GM18499 (cell line): ENCODE results near the gene EPM2AIP1.
"Not testable (repeated sequence)": the region's sequence is repeated elsewhere in the genome, so short reads cannot be mapped to it uniquely, and the experiment has no call there.

ENCODE experiments used
- ATAC-seq: cut with Tn5 transposase; IDR thresholded peaks from one replicate; pipeline ENCODE4 v1.9.1; 2021; ENCODE audit warnings: moderate number of reproducible peaks; ENCODE audit not compliant: insufficient read depth, unreplicated experiment

The EPM2AIP1 gene

DNA sequence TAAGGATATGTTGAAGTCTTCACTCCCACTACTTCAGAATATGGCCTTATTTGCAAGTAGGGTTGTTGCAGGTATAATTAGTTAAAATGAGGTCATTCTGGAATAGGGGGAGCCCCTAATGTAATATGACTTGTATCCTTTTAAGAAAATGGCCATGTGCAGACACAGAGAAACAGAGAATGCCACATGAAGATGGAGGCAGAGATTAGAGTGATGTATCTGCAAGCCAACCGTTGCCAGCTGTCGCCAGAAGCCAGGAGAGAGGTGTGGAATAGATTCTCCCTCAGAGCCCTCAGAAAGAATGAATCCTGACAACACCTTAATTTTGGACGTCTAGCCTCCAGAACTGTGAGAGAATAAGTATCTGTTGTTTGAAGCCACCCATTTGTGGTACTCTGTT, 36.8 kb downstream of the EPM2AIP1 start:
- no peak for ATAC-seq

DNA sequence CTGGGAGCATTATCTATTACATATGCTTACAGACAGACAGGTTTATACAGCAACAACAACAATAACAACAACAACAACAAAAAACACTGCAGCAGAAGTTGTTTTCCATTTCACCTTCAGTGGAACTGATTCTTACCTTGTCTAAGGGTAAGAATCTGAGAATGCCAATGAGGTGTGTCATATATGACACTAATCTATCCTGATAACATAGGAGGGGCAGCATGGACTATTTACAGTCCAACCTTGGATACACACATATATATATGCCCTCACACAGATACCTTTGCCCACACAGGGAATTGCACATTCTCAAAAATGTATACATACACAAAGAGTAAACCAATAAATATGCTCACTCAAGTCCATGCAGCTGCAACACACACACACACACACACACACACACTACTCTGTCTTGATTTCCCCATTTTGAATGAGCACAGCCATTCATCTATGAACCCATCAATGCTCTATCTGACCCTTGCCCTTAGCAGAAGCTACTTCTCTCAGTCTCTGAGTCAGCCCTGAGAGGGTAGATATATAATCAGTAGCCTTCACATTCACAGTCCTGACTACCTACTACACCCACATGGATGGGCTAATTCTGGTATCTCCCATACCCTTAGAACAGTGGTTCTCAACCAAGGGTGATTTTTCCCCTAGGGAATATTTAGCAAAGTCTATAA, 38.3 kb downstream of the EPM2AIP1 start:
- no peak for ATAC-seq

DNA sequence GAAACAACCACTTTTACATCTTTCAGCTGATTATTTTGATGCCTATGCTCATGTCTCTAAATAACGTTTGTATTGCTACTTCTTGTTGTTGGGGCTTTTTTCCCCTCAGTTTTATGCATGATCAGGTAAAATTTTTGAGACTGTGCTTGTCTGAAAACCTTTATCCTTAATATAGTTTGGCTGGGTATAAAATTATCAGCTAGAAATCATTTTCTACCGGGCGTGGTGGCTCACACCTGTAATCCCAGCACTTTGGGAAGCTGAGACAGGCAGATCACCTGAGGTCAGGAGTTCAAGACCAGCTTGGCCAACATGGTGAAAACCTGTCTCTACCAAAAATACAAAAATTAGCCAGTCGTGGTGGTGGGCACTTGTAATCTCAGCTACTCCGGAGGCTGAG, 45.1 kb downstream of the EPM2AIP1 start:
- ATAC-seq: not testable (repeated sequence)

DNA sequence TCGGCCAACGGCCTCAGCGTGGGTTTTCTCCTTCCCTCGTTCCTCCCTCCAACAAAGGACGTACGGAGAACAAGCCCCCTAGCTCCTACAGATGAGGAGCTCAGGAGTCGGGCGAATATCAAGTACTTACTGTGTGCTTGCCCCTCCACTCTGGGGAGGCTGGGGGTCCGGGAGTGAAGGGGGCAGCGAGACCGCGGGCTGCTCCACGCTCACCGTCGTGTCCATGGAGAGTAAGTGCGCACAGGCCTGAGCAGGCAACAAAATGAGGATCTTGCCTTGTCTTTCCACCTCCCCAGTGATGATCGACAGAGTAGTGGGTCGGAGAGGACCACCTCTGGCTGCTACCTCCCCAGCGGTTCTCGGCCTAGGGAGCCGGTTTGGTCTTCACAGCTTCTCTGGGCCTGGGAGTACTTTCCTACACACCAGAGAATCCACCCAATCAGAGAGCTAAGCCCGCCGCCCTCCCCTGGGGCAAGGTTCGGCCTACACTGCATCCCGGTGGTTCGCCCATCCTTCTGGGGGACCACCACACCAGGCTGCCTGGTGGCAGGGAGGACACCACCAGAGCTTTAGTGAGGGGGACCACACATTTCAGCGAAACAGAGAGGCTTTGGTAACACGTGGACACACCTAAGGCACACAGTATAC, 47.5 kb downstream of the EPM2AIP1 start:
- ATAC-seq: no peak

DNA sequence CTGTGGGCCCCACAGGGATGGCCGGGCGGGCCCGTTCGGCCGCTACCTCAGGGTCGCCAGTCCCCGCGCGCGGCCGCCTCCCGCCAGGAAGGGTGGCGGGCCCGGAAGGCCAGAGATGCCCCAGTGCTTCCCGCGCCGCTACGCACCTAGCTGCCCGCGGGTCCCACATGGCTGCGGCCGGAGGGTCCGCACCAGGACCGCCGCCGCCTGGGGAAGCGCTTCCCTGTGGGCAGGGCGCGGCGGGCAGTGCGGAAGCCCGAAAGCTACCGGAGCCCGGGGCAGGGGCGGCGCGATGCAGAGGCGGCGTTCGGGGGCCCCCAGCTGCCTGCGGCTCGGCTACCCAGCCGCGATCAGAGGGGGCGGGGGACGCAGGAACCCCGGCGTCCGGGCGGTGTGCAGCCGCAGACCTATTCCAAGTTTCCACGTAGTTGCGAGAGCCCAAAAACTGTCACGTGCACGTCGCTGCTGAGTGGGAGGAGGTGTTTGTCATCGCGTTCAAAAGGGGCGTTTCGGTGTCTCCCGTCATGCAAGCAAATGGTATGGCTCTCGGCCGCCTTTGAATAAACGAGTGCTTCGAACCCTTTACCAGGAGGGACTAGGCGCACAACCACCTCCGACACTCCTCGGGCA, 48.2 kb downstream of the EPM2AIP1 start, which contains the start of gene TRANK1:
TSS of gene TRANK1 (minus strand) at position 414 of the 630 bp plus-strand sequence. CDS start at position 169, 245 bp downstream.
- no peak for ATAC-seq

DNA sequence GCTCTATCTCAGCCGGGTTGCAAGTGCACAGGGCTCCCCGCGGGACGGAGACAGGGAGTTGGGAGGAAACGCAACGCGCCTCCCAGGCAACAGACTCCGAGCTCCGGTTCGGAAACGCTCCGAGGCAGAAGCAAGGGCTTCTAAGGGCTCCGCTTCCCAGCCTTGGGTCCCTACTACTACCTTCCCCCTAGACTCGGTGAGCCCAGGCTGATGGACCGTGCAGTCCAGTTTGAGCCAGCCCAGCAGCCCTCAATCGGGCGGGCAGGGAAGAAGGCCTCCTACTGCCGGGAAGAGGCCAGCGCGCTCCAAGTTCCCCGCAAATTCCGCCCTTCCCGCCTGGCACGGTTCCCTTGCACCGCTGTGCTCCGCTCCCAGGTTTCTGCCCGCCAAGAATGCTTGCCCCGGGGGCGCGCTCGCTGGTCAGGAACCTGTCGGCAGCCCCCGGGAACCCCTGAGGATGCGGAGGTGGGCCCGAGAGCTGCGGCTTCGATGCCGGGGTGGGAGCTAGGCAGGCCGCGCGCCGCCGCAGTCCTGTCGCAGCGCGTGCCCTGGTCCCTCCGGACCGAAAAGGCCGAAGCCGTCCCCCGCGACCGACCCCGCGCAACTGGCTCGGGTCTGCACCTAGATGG, 48.8 kb downstream of the EPM2AIP1 start:
- ATAC-seq: no peak

DNA sequence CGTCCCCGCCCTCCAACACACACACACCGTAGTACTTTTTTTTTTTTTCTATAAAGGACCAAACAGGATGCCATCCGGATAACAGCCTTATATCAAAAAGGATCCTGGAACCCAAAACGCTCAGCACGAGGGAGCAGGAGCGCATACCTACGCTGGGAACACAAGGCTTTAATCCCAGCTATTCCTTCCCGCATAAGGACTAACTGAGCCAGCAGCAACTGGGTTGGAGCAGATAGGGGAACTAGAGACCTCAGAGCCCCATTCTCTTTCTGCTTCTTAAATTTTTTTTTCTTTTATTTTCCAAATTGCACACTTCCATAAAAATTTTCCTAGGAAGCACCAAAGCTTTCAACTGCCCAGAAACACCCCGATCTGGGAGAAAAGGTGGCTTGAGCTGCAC, 49.3 kb downstream of the EPM2AIP1 start:
- no peak for ATAC-seq

DNA sequence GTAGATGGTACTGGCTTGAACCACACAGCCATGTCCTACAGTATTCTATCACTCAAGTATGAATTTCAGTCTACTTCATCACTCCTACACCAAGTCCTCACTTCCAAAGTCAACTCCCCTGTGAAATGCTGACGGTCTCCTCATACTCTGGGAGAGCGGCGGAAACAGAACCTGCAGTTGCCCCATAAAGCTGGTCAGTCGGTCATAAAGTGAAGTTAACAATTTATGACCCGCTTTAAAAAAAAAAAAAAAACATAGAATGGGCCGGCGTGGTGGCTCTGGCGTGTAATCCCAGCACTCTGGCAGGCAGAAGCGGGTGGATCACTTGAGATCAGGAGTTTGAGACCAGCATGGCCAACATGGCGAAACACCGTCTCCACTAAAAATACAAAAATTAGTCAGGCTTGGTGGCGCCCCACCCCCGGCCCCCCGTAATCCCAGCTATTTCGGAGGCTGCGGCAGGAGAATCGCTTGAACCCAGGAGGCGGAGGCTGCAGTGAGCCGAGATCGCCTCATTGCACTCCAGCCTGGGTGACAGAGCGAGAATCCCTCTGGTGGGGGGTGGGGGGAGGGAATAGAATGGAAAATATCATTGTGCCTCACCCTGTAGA, 50.2 kb downstream of the EPM2AIP1 start:
- ATAC-seq: no peak

DNA sequence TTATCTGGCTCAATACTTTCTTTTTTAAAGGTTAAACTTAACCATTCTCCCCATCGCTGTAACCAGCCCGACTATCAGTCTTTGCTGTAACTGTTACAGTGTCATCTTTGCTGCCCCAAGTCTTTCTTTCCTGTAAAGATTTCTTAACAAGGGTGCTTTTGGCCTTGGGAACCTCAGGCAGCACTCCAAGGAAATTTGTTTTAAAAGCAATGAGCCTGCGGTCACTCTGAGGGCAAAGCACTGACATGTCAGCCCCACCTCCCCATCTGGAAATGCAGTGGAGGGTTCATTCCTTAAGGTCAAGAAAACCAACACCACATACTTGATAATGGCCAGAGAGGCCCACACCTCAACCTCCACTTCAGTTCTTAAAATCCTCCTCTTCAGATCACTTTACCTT, 51.3 kb downstream of the EPM2AIP1 start:
- ATAC-seq: no peak

DNA sequence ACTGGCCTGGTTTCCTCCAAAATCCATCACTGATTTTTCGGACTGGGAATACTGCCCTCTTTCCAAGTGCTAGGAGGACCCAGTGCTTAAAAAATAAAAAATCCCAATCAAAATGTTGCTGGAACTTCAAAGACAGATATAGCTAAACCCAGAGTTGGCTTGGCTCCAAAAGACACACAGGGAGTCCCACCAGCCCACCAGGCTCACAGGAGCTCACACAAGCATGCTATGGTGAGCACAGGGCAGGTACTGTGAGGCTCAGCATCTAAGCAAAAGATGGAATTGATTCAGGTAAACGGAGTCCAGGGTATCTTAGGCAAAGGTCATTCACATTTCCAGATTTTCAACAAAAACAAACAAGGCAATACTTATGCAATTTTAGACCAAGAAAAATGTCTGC, 51.8 kb downstream of the EPM2AIP1 start:
- no peak for ATAC-seq

DNA sequence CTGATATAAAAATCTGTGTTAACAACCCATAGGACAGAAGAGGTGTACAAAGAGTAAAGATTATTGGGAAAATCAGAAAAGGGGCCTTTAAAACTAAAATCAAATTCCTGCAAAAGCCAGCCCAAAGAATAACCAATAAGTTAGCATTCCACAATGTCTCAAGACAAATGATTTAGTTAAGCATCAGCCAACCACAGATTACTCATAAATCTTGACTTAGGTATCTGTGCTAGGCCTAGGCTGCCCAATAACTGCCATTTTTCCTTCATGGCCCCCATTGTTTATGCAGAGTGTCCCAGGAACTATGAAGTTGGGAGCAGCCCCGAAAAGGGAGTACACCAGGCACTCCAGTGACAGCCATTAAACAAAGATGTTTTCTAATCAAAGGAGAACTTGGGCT, 55.4 kb downstream of the EPM2AIP1 start:
- ATAC-seq: no peak
